Islet of Langerhans (tissue), 1 donor: ENCODE data around the gene CRYZL1.

Experiments
- FAIRE-seq: peaks from one replicate; lab custom pipeline; 2011; peaks lifted over from hg19 to GRCh38; lab: Jason Lieb, UNC

CRYZL1 gene

DNA sequence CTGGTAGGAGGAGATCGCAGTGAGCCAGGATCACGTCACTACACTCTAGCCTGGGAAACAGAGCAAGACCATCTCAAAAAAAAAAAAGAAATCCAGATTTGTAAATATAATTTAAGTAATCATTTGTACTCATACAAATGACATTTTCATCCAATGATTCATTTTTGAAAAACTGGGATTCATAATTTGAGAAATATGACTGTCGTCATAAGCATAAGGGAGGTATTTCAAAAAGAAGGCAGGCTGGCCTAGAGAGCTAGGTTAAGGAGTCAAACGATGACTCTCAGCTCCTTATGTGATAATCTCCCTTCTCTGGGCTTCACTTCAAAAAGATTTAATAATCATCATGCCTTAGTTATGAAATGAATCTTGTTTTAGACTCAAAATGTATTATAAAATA is 101.9 kb downstream of the CRYZL1 start:
- FAIRE-seq = no peak
